Astrocyte (in vitro differentiated cells and primary cell): ENCODE results near the gene SIRT5. TPM values are rescaled to one million over a fixed set of nuclear protein-coding genes. Genes with fewer than 3 reads are reported as not detected.
A peak's percentile ranks its signal among the peaks of the same experiment; 100 is the strongest.

Source experiments
- DNase-seq: peaks from one replicate; pipeline ENCODE4 v3.0.0-alpha.2; 2010; ENCODE audit warnings: low read depth
- FAIRE-seq: peaks from 2 replicates; lab custom pipeline; 2011; peaks lifted over from hg19 to GRCh38; lab: Jason Lieb, UNC
- H2AFZ ChIP-seq: 2 replicates; pipeline ENCODE4 v1.6.0; 2012; ENCODE audit warnings: low read depth, low read length, inconsistent platforms
- H3K27ac ChIP-seq: 2 replicates; pipeline ENCODE4 v1.5.1; 2011; ENCODE audit warnings: low read depth, low read length, inconsistent platforms
- H3K27me3 ChIP-seq: 2 replicates; pipeline ENCODE4 v1.6.0; 2011; ENCODE audit warnings: low read length, inconsistent platforms; ENCODE audit not compliant: insufficient read depth
- H3K36me3 ChIP-seq: 2 replicates; pipeline ENCODE4 v1.5.1; 2011; ENCODE audit warnings: low read length, inconsistent platforms; ENCODE audit not compliant: insufficient read depth
- H3K4me1 ChIP-seq: 2 replicates; pipeline ENCODE4 v1.5.1; 2011; ENCODE audit warnings: low read length, inconsistent platforms; ENCODE audit not compliant: insufficient read depth
- H3K4me2 ChIP-seq: 2 replicates; pipeline ENCODE4 v1.6.0; 2012; ENCODE audit warnings: low read length, inconsistent platforms
- H3K4me3 ChIP-seq: 2 replicates; pipeline ENCODE4 v1.5.1; 2011; ENCODE audit warnings: low read depth, mild to moderate bottlenecking, low read length, inconsistent platforms; ENCODE audit not compliant: insufficient read depth
- H3K79me2 ChIP-seq: 2 replicates; pipeline ENCODE4 v1.6.0; 2012; ENCODE audit warnings: mild to moderate bottlenecking, low read length, inconsistent platforms; ENCODE audit not compliant: insufficient read depth
- H3K9ac ChIP-seq: 2 replicates; pipeline ENCODE4 v1.6.0; 2012; ENCODE audit warnings: mild to moderate bottlenecking, low read length, inconsistent platforms
- H3K9me3 ChIP-seq: 2 replicates; pipeline ENCODE4 v1.5.1; 2012; ENCODE audit warnings: low read depth, mild to moderate bottlenecking, low read length, inconsistent platforms; ENCODE audit not compliant: insufficient read depth
- H4K20me1 ChIP-seq: 2 replicates; pipeline ENCODE4 v1.6.0; 2012; ENCODE audit warnings: low read length, inconsistent platforms; ENCODE audit not compliant: insufficient read depth
- H3K27ac Mint-ChIP-seq: one replicate; pipeline ENCODE4 v1.8.0; 2021; ENCODE audit warnings: mild to moderate bottlenecking, mixed read lengths; ENCODE audit not compliant: unreplicated experiment
- H3K27me3 Mint-ChIP-seq: one replicate; pipeline ENCODE4 v1.8.0; 2021; ENCODE audit warnings: low read depth, mixed read lengths; ENCODE audit not compliant: unreplicated experiment
- H3K36me3 Mint-ChIP-seq: one replicate; pipeline ENCODE4 v1.8.0; 2021; ENCODE audit warnings: low read depth, mixed read lengths; ENCODE audit not compliant: unreplicated experiment
- H3K4me1 Mint-ChIP-seq: one replicate; pipeline ENCODE4 v1.8.0; 2021; ENCODE audit warnings: low read depth, mixed read lengths; ENCODE audit not compliant: unreplicated experiment
- H3K4me3 Mint-ChIP-seq: one replicate; pipeline ENCODE4 v1.8.0; 2021; ENCODE audit warnings: mild to moderate bottlenecking, moderate library complexity, mixed read lengths; ENCODE audit not compliant: unreplicated experiment
- H3K9me3 Mint-ChIP-seq: one replicate; pipeline ENCODE4 v1.8.0; 2021; ENCODE audit warnings: mild to moderate bottlenecking, mixed read lengths; ENCODE audit not compliant: unreplicated experiment
- EZH2 ChIP-seq: IDR thresholded peaks from 2 replicates; pipeline ENCODE4 v1.6.1; 2012; ENCODE audit warnings: mild to moderate bottlenecking, low read length, inconsistent platforms; ENCODE audit not compliant: insufficient read depth
- total RNA-seq: library from RNA; stranded (reverse); gene quantifications from 2 replicates; pipeline ENCODE4 v1.2.1, GENCODE V29; 2021
- TF ChIP-seq, protein P1 (sequence below): IDR thresholded peaks from 2 replicates; pipeline ENCODE4 v1.5.1; 2011; ENCODE audit warnings: low read depth, mild to moderate bottlenecking, inconsistent platforms, low read length, moderate library complexity; ENCODE audit not compliant: insufficient read depth

The SIRT5 gene
- total RNA-seq, 1 donor from 2014 or later = 8.6 TPM

- Histone ChIP-seq H3K4me2 (peak overlapping the region; percentile 88), H3K9me3 (no peaks in the 10 kb centered on the region), H3K9ac (peak overlapping the region; percentile 96), H3K4me3 (peak overlapping the region; percentile 97), H3K4me1 (peaks cover 13% of the 10 kb centered on the region), H4K20me1 (peaks cover 30% of the 10 kb centered on the region), H2AFZ (peak overlapping the region; percentile 93), H3K79me2 (peaks cover 46% of the 10 kb centered on the region), H3K27ac (peak overlapping the region; percentile 96), H3K36me3 (peaks cover 31% of the 10 kb centered on the region), H3K27me3 (no peaks in the 10 kb centered on the region)
- peaks cover 20% of the 10 kb centered on the region for H3K4me1 Mint-ChIP-seq
- DNase-seq = peak; percentile 35
- peak overlapping the region; percentile 94 for H3K4me3 Mint-ChIP-seq
- peak overlapping the region; percentile 91 for H3K27ac Mint-ChIP-seq
- no peak for FAIRE-seq
- H3K27me3 Mint-ChIP-seq = no peaks in the 10 kb centered on the region
- H3K9me3 Mint-ChIP-seq = no peaks in the 10 kb centered on the region
- TF ChIP-seq EZH2 = no peak
- TF ChIP-seq, protein P1, sequence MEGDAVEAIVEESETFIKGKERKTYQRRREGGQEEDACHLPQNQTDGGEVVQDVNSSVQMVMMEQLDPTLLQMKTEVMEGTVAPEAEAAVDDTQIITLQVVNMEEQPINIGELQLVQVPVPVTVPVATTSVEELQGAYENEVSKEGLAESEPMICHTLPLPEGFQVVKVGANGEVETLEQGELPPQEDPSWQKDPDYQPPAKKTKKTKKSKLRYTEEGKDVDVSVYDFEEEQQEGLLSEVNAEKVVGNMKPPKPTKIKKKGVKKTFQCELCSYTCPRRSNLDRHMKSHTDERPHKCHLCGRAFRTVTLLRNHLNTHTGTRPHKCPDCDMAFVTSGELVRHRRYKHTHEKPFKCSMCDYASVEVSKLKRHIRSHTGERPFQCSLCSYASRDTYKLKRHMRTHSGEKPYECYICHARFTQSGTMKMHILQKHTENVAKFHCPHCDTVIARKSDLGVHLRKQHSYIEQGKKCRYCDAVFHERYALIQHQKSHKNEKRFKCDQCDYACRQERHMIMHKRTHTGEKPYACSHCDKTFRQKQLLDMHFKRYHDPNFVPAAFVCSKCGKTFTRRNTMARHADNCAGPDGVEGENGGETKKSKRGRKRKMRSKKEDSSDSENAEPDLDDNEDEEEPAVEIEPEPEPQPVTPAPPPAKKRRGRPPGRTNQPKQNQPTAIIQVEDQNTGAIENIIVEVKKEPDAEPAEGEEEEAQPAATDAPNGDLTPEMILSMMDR = no peak
- peaks cover 4% of the 10 kb centered on the region for H3K36me3 Mint-ChIP-seq
Observed at GRCh38 chr6:13615792-13616120, 41.4 kb downstream of the SIRT5 start.

GRCh38 chr6:13617066-13617465, 42.7 kb downstream of the SIRT5 start:
- FAIRE-seq (no peak), DNase-seq (no peak)
- H3K27ac ChIP-seq = no peak overlapping the region
- H2AFZ ChIP-seq = no peak overlapping the region
- H3K4me3 ChIP-seq = no peak overlapping the region
- Mint-ChIP-seq H3K4me3 (peak overlapping the region; percentile 94), H3K4me1 (peaks cover 13% of the 10 kb centered on the region), H3K27me3 (no peaks in the 10 kb centered on the region), H3K27ac (no peak overlapping the region), H3K9me3 (no peaks in the 10 kb centered on the region), H3K36me3 (peaks cover 6% of the 10 kb centered on the region)
- H3K9me3 ChIP-seq = no peaks in the 10 kb centered on the region
- peak overlapping the region; percentile 88 for H3K4me2 ChIP-seq
- peaks cover 13% of the 10 kb centered on the region for H3K4me1 ChIP-seq
- H3K36me3 ChIP-seq = peaks cover 44% of the 10 kb centered on the region
- H3K9ac ChIP-seq = peak overlapping the region; percentile 96
- TF ChIP-seq, protein P1 = no peak
- no peak for TF ChIP-seq EZH2
- no peaks in the 10 kb centered on the region for H3K27me3 ChIP-seq
- peaks cover 46% of the 10 kb centered on the region for H3K79me2 ChIP-seq
- peaks cover 30% of the 10 kb centered on the region for H4K20me1 ChIP-seq

- H3K4me2 ChIP-seq = no peak overlapping the region
- no peak for DNase-seq
- H3K9me3 ChIP-seq = no peaks in the 10 kb centered on the region
- peak; percentile 13 for FAIRE-seq
- no peak overlapping the region for H2AFZ ChIP-seq
- TF ChIP-seq, protein P1 = peak; percentile 44
- no peak for TF ChIP-seq EZH2
- Mint-ChIP-seq H3K9me3 (no peaks in the 10 kb centered on the region), H3K27me3 (no peaks in the 10 kb centered on the region), H3K27ac (no peak overlapping the region), H3K4me1 (peaks cover 4% of the 10 kb centered on the region), H3K36me3 (peaks cover 7% of the 10 kb centered on the region), H3K4me3 (no peak overlapping the region)
- peaks cover 11% of the 10 kb centered on the region for H4K20me1 ChIP-seq
- no peak overlapping the region for H3K27ac ChIP-seq
- H3K79me2 ChIP-seq = no peaks in the 10 kb centered on the region
- H3K4me1 ChIP-seq = no peaks in the 10 kb centered on the region
- H3K27me3 ChIP-seq = no peaks in the 10 kb centered on the region
- H3K4me3 ChIP-seq = no peak overlapping the region
- peaks cover 43% of the 10 kb centered on the region for H3K36me3 ChIP-seq
- H3K9ac ChIP-seq = no peak overlapping the region
Observed at GRCh38 chr6:13624871-13625288, 50.5 kb downstream of the SIRT5 start.
